Measurements from ENCODE around the gene CLTC.

CLTC gene

DNA sequence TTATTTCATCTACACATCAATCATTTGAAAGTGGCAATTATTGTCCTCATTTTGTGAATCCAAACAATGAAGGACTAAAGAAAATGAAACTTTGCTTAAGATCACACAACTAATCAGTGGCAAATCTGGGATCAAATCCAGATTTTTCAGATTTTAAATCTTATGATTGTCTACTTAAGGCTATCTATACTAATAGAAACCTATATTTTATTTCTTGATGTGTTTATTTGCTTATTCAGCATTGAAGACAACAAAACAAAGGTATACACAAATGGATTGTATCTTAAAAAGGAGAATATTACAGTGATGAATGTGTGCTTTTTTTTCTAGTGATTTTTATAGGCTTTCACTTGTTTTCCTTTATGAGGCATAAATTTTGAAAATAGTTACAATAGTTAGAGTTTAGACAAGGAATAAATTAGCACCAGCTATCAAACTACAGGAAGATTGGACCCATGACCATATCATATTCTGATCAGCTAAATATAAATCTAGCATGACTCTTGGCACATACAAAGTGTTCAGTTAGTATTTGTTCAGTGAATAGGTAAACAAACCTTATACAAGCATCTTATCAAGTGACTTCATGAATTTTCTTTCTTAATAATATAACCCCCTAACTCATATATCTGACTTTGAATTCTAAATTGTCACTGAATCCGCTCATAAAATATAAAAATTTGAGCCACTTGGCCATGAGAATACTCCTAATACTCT lies 108.3 kb downstream of the CLTC start:
- no peak for DNase-seq (ENCODE audit: low read depth)

DNA sequence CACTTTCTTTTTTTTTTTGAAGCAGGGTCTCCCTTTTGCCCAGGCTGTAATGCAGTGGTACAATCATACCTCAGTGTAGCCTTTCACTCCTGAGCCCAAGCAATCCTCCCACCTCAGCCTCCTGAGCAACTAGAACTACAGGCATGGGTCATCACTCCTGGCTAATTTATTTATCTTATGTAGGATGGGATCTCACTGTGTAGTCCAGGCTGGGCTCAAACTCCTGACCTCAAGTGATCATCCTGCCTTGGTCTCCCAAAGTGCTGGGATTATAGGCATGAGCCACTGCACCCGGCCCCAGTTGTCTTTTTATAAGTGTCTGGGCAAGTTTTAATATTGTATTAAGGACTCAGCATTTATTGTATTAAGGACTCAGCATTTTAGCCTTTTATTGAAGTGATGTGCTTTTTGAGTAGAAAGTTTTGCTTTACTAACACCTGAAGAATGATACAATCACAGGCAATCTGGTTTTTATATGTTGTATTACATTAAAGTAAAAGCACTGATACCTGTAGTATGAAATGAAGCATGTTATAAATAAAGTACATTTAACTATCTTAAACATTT lies 110.7 kb downstream of the CLTC start:
- DNase-seq (ENCODE audit: low read depth), result no peak

DNA sequence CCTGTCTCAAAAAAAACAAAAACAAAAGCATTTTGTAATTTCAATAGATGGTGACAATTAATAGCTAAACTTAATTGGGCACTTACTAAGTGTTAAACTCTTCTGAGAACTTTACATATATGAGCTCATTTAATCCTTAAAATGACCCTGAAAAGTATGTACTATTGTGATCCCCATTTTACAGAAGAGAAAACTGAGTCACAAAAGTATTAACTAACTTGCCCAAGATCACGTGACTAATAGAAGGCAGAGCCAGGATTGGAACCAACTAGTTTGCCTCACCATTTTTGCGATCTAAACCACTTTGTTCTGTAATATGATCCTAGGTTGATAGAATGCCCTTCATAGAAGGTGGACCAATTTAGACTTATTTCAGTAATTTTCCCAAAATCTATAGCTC lies 114.0 kb downstream of the CLTC start:
- no peak for DNase-seq (ENCODE audit: low read depth)

DNA sequence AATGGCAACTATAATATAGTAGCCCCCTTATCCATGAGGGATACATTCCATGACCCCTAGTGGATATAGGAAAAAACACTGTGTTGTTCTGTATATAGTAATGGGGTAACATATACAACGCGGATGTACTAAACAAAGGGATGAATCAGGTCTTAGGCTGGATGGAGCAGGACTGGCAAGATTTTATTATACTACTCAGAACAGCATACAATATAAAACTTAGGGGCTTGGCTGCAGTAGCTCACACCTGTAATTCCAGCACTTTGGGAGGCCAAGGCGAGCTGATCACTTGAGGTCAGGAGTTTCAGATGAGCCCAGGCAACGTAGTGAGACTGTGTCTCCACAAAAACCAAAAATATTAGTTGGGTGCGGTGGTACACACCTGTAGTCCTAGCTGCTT lies 114.5 kb downstream of the CLTC start:
- no peak for DNase-seq (ENCODE audit: low read depth)

DNA sequence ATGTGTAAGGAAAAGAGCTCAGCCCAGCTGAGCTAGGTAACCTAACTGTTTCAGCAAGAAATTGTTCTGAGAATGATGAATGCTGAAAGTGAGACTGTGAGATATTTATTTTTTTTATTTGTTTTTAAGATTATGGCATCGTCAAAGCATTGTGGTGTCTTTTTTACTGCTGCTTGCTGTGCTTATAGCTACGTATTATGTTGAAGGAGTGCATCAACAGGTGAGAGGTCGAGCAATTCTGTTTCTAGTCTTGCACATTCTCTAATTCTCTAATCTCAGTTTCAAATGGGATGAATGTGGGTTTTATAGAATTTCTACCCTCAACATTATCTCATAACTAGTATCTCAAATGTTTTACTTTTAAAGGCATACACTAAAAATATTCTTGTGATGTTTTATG lies 117.6 kb downstream of the CLTC start:
- no peak for DNase-seq (ENCODE audit: low read depth)

DNA sequence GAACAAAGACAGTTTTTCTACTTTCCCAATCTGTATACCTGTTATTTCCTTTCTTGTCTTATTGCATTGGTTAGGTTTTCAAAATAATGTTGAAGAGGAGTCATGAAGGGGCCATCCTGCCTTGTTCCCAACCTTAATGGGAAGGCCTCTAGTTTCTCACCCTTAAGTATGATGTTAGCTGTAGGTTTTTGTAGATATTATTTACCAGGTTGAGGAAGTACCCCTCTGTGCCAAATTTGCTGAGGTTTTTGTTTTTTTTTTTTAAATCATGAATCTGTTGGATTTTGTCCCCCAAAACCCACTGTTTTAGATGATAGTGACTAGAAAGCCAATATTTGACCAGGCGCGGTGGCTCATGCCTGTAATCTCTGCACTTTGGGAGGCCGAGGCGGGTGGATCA lies 124.1 kb downstream of the CLTC start:
- no peak for DNase-seq (ENCODE audit: low read depth)

DNA sequence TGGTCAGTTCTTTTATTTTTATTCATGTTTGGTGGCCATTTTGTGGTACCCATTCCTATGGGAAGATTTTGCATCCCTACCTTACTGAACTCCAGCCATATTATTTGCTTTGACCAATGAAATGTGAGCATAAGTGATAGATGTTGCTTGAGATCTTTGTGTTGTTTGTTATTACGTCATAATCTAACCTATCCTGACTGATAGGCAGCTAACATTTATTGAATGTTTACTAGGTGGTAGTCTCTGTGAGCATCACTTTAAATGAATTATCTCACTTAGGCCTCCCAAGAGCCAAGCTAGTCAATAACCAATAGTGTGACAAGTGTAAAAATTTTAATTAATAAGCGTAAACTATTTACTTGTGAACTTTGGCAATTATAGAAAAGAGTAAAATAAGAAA lies 125.3 kb downstream of the CLTC start:
- no peak for DNase-seq (ENCODE audit: low read depth)
